ACC112 (cell line): ENCODE results near the gene ZNF554.

Experiments
- H2AFZ ChIP-seq: fragments of 200-600 bp; sonication (generic); one replicate; pipeline ENCODE4 v1.6.0; 2017; ENCODE audit warnings: antibody characterized with exemption, low read length; ENCODE audit not compliant: unreplicated experiment
- H3K27ac ChIP-seq: fragments of 200-600 bp; sonication (generic); 2 replicates; pipeline ENCODE4 v1.5.1; 2014; ENCODE audit warnings: low read depth, mild to moderate bottlenecking, antibody characterized with exemption, low read length, moderate library complexity
- H3K27me3 ChIP-seq: fragments of 200-600 bp; sonication (generic); 2 replicates; pipeline ENCODE4 v1.6.1; 2014; ENCODE audit warnings: mild to moderate bottlenecking, antibody characterized with exemption, low read length, moderate library complexity, mixed read lengths; ENCODE audit not compliant: insufficient read depth
- H3K36me3 ChIP-seq: fragments of 200-600 bp; sonication (generic); 2 replicates; pipeline ENCODE4 v1.6.1; 2016; ENCODE audit warnings: mild to moderate bottlenecking, antibody characterized with exemption, low read length, moderate library complexity, mixed read lengths; ENCODE audit not compliant: insufficient read depth
- H3K4me1 ChIP-seq: fragments of 200-600 bp; sonication (generic); one replicate; pipeline ENCODE4 v1.6.1; 2016; ENCODE audit warnings: low read length, mixed read lengths; ENCODE audit not compliant: insufficient read depth, unreplicated experiment, control insufficient read depth
- H3K4me3 ChIP-seq: fragments of 200-600 bp; sonication (generic); 2 replicates; pipeline ENCODE4 v1.5.1; 2014; ENCODE audit warnings: mild to moderate bottlenecking, low read depth, low read length
- H3K79me2 ChIP-seq: fragments of 200-600 bp; sonication (generic); one replicate; pipeline ENCODE4 v1.6.0; 2016; ENCODE audit warnings: low read length; ENCODE audit not compliant: control insufficient read depth, unreplicated experiment, insufficient read depth

The ZNF554 gene

DNA sequence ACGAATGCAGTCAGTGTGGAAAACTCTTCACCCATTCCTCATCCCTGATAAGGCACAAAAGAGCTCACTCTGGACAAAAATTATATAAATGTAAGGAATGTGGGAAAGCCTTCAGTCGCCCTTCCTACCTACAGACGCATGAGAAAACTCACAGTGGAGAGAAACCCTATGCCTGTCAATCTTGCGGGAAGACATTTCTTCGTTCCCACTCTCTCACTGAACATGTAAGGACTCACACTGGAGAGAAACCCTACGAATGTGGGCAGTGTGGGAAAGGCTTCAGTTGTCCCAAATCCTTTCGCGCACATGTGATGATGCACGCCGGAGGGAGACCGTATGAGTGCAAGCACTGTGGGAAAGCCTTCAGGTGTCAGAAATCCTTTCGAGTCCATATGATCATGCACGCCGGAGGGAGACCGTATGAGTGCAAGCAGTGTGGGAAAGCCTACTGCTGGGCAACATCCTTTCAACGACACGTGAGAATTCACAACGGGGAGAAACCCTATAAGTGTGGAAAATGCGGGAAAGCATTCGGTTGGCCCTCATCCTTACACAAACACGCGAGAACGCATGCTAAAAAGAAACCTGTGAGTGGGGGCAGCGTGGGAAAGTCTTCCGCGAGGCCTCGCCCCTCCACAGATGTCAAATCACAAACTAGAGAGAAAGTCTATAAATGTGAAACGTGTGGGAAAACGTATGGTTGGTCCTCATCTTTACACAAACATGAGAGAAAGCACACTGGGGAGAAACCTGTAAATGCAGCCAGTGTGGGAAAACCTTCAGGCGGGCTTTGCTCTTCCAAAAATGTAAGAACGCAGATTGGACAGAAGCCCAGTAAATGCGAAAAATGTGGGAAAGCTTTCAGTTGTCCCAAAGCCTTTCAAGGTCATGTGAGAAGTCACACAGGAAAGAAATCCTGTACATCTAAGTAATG is 58.0 kb downstream of the ZNF554 start:
- Histone ChIP-seq H3K4me1 (no peaks in the 10 kb centered on the region), H3K27me3 (no peaks in the 10 kb centered on the region), H3K27ac (no peak overlapping the region), H3K4me3 (no peak overlapping the region), H3K36me3 (no peaks in the 10 kb centered on the region), H2AFZ (no peak overlapping the region), H3K79me2 (no peaks in the 10 kb centered on the region)

DNA sequence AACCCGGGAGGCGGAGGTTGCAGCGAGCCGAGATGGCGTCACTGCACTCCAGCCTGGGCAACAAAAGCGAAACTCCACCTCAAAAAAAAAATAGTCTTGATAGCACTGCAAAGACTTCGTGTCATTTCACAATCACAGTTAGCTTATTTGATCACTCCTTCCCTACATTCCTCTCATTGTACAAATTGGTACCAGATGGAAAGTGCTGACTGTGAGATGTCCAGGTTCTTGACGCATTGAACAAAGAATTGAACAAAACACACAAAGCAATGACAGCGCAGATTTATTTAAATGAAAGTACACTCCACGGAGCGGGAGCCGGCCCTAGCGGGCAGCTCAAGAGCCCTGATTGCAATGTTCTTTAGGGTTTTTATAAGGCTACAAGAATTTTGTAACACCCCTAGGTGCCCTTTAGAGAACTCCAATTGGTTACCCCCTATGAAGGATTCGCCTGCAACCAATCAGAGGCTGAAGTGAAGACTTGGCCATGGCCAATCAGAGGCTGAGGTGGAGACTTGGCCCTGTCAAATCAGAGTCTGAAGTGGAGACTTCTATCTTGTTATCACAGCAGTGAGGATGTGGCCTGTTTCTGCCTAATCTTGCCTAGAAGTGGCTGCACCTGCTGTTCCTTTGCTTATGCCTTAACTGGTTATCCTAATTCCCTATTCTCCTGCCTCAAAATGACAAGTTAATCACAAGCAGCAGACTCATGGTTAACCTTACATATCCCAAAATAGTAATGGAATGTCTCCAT is 64.2 kb downstream of the ZNF554 start:
- Histone ChIP-seq H3K36me3 (no peaks in the 10 kb centered on the region), H3K4me1 (no peaks in the 10 kb centered on the region), H3K27ac (no peak overlapping the region), H3K79me2 (no peaks in the 10 kb centered on the region), H3K27me3 (no peaks in the 10 kb centered on the region), H3K4me3 (no peak overlapping the region), H2AFZ (no peak overlapping the region)

DNA sequence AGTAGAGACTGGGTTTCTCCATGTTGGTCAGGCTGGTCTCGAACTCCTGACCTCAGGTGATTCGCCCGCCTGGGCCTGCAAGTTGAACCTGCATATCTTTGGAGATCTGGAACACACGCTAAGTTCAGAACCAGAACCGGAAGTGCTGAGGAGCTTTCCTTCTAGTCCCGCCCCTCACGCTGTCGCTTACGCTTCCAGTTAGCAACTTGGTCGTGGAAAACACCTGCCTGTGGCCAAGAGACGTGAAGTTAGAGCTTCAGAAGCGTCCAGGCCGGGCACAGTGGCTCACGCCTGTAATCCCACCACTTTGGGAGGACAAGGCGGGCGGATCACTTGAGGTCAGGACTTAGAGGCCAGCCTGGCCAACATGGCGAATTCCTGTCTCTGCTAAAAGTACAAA is 66.1 kb downstream of the ZNF554 start:
- Histone ChIP-seq H3K79me2 (no peaks in the 10 kb centered on the region), H3K27ac (no peak overlapping the region), H3K27me3 (no peaks in the 10 kb centered on the region), H3K4me1 (no peaks in the 10 kb centered on the region), H2AFZ (no peak overlapping the region), H3K4me3 (no peak overlapping the region), H3K36me3 (no peaks in the 10 kb centered on the region)
